Measurements from ENCODE around the gene C9orf57. TPM values are rescaled to one million over a fixed set of nuclear protein-coding genes. Genes with fewer than 3 reads are reported as not detected.

Gene C9orf57
- total RNA-seq, 1 donor from 2014 or later, result not detected

DNA sequence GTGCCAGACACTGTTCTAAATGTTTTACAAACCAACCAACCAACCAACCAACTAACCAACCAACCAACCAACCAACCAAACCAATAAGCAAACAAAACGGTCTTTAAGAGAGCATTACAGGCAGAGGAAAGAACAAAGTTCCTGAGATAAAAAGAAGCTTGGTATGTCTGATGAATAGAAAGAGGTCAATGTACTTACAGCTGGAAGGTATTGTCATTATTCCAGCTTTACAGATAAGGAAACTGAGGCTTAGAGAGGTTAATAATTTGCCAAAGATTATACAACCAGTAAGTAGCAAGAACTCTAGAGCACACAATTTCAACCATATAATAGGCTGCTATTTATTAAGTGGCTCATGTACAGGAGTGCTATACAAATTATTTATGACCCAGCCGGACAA lies 29.6 kb downstream of the C9orf57 start:
- DNase-seq (ENCODE audit: extremely low spot score, unreplicated experiment), result no peak
- H3K4me3 Mint-ChIP-seq (ENCODE audit: unreplicated experiment), result no peak overlapping the region
- no peaks in the 10 kb centered on the region for H3K36me3 Mint-ChIP-seq (ENCODE audit: unreplicated experiment)
- peaks cover 8% of the 10 kb centered on the region for H3K27me3 Mint-ChIP-seq (ENCODE audit: unreplicated experiment)
- no peak overlapping the region for H3K27ac Mint-ChIP-seq (ENCODE audit: unreplicated experiment)
- no peaks in the 10 kb centered on the region for H3K9me3 Mint-ChIP-seq (ENCODE audit: unreplicated experiment)
- TF ChIP-seq, protein P1, sequence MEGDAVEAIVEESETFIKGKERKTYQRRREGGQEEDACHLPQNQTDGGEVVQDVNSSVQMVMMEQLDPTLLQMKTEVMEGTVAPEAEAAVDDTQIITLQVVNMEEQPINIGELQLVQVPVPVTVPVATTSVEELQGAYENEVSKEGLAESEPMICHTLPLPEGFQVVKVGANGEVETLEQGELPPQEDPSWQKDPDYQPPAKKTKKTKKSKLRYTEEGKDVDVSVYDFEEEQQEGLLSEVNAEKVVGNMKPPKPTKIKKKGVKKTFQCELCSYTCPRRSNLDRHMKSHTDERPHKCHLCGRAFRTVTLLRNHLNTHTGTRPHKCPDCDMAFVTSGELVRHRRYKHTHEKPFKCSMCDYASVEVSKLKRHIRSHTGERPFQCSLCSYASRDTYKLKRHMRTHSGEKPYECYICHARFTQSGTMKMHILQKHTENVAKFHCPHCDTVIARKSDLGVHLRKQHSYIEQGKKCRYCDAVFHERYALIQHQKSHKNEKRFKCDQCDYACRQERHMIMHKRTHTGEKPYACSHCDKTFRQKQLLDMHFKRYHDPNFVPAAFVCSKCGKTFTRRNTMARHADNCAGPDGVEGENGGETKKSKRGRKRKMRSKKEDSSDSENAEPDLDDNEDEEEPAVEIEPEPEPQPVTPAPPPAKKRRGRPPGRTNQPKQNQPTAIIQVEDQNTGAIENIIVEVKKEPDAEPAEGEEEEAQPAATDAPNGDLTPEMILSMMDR (IDR thresholded peaks at IDR 0.05), result no peak
- H3K4me1 Mint-ChIP-seq (ENCODE audit: unreplicated experiment), result peaks cover 4% of the 10 kb centered on the region

DNA sequence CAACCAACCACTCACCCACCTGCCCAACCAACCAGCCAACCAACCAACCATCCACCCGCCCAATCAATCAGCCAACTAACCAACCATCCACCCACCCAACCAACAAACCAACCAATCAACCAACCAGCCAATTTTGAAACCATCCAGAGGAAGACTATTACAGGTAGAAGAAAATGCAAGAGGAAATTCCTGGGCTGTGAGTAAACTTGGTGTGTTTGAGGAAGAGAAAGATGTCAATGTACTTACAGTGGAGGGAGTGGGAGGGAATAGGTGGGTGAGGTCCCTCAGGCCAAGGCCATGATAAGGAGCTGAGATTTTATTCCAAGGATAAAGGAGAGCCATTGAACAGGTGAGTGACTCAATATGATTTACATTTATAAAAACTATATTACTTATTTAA lies 30.4 kb downstream of the C9orf57 start:
- peaks cover under 1% of the 10 kb centered on the region for H3K27me3 Mint-ChIP-seq (ENCODE audit: unreplicated experiment)
- no peaks in the 10 kb centered on the region for H3K9me3 Mint-ChIP-seq (ENCODE audit: unreplicated experiment)
- DNase-seq (ENCODE audit: extremely low spot score, unreplicated experiment), result no peak
- no peaks in the 10 kb centered on the region for H3K36me3 Mint-ChIP-seq (ENCODE audit: unreplicated experiment)
- no peak overlapping the region for H3K4me3 Mint-ChIP-seq (ENCODE audit: unreplicated experiment)
- H3K27ac Mint-ChIP-seq (ENCODE audit: unreplicated experiment), result no peak overlapping the region
- H3K4me1 Mint-ChIP-seq (ENCODE audit: unreplicated experiment), result peaks cover 8% of the 10 kb centered on the region
- TF ChIP-seq, protein P1 (IDR thresholded peaks at IDR 0.05), result no peak

DNA sequence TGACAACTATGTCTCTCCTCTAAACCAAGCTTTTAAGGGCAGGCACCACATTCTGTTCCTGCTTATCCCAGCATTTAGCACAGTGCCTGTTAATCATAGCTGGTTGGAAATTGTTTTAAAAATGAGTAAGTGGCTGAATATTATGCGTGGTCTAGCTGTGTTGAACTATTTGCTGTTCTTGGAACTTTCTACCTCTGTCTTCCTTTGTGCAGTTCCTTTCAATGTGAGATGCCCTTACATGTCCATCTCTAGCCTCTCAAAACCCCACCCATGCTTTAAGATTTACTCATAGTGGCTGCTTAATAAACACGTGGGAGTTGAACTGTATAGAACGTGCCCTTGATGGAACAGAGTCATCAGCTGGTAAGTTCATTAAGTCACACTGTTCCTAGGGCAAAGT lies 34.5 kb downstream of the C9orf57 start:
- peaks cover 15% of the 10 kb centered on the region for H3K4me1 Mint-ChIP-seq (ENCODE audit: unreplicated experiment)
- peak overlapping the region; percentile 64 for H3K27ac Mint-ChIP-seq (ENCODE audit: unreplicated experiment)
- no peaks in the 10 kb centered on the region for H3K36me3 Mint-ChIP-seq (ENCODE audit: unreplicated experiment)
- H3K4me3 Mint-ChIP-seq (ENCODE audit: unreplicated experiment), result no peak overlapping the region
- H3K27me3 Mint-ChIP-seq (ENCODE audit: unreplicated experiment), result no peaks in the 10 kb centered on the region
- TF ChIP-seq, protein P1 (IDR thresholded peaks at IDR 0.05), result no peak
- no peaks in the 10 kb centered on the region for H3K9me3 Mint-ChIP-seq (ENCODE audit: unreplicated experiment)
- no peak for DNase-seq (ENCODE audit: extremely low spot score, unreplicated experiment)

DNA sequence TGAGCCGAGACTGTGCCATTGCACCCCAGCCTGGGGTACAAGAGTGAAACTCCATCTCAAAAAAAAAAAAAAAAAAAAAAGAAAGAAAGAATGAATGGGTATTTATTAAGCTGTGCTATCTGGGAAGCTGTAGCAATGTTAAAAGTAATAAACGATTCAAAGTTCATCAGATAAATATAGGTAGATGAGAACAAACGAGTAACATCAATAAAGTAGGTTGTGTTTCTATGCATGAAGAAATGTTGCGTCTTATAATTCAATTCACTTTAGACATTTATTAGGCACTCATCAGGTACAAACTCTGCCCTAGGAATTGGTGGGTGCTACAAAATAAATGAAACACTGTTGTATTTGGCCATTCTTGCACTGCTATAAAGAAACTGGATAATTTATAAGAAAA lies 36.8 kb downstream of the C9orf57 start:
- Mint-ChIP-seq H3K4me1 (ENCODE audit: unreplicated experiment) (peaks cover 15% of the 10 kb centered on the region), H3K4me3 (ENCODE audit: unreplicated experiment) (no peak overlapping the region), H3K36me3 (ENCODE audit: unreplicated experiment) (no peaks in the 10 kb centered on the region), H3K9me3 (ENCODE audit: unreplicated experiment) (no peaks in the 10 kb centered on the region), H3K27ac (ENCODE audit: unreplicated experiment) (no peak overlapping the region), H3K27me3 (ENCODE audit: unreplicated experiment) (no peaks in the 10 kb centered on the region)
- no peak for DNase-seq (ENCODE audit: extremely low spot score, unreplicated experiment)
- TF ChIP-seq, protein P1 (IDR thresholded peaks at IDR 0.05), result no peak

DNA sequence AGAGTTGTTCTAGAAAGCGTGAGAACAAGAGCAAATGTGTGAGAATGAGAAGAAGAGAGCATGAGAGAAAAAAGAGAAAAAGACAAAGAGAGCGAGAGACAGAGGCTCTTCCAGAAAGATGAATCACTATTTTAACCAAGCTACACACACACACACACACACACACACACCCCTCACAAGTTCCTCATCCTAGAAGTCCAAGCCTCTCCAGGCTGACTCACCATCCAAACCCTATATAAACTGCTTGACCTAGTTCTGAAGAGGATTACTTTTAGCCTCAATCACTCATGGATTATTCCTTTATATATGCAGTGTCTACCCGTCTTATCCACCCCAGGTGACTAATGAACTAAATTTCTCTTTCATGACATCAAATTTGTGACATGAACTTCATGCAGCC lies 37.6 kb downstream of the C9orf57 start:
- H3K4me3 Mint-ChIP-seq (ENCODE audit: unreplicated experiment), result no peak overlapping the region
- no peak for DNase-seq (ENCODE audit: extremely low spot score, unreplicated experiment)

More for the DNA sequence above, 37.6 kb downstream of the C9orf57 start:
- Mint-ChIP-seq H3K27ac (ENCODE audit: unreplicated experiment) (peak overlapping the region; percentile 11), H3K36me3 (ENCODE audit: unreplicated experiment) (no peaks in the 10 kb centered on the region), H3K4me1 (ENCODE audit: unreplicated experiment) (peaks cover 15% of the 10 kb centered on the region), H3K9me3 (ENCODE audit: unreplicated experiment) (no peaks in the 10 kb centered on the region), H3K27me3 (ENCODE audit: unreplicated experiment) (no peaks in the 10 kb centered on the region)
- TF ChIP-seq, protein P1 (IDR thresholded peaks at IDR 0.05), result no peak
